Dermis blood vessel endothelial cell (primary cell): ENCODE data around the gene TMEM238L. TPM values are rescaled to one million over a fixed set of nuclear protein-coding genes. Genes with fewer than 3 reads are reported as not detected.
"Not testable (repeated sequence)": the region's sequence is repeated elsewhere in the genome, so short reads cannot be mapped to it uniquely, and the experiment has no call there.

Experiments
- DNase-seq: peaks from one replicate; pipeline ENCODE4 v3.0.0; 2010
- total RNA-seq: library from RNA; depleted of rRNA; stranded (reverse); fragments of >200 nt; gene quantifications from 2 replicates; pipeline ENCODE4 v1.2.3, GENCODE V29; 2014

Gene TMEM238L
- not detected in 2 replicates for total RNA-seq

GRCh38 chr17:10803830-10804475 is at the start of gene TMEM238L:
Gene TMEM238L, minus strand, starts transcription at chr17:10804099. Its CDS starts 136 bp downstream, at chr17:10803963.
- DNase-seq: no peak

GRCh38 chr17:10846636-10847035 is 42.7 kb upstream of the TMEM238L start:
- not testable (repeated sequence) for DNase-seq

GRCh38 chr17:10845388-10845751 is 41.5 kb upstream of the TMEM238L start:
- DNase-seq: no peak

- DNase-seq: peak; percentile 74
Measured at GRCh38 chr17:10844621-10845387, 40.9 kb upstream of the TMEM238L start.

GRCh38 chr17:10843811-10844210 is 39.9 kb upstream of the TMEM238L start:
- DNase-seq: no peak

GRCh38 chr17:10842658-10843057 is 38.8 kb upstream of the TMEM238L start:
- DNase-seq: no peak

GRCh38 chr17:10838682-10839081 is 34.8 kb upstream of the TMEM238L start:
- no peak for DNase-seq

GRCh38 chr17:10837921-10838320 is 34.0 kb upstream of the TMEM238L start, which contains the start of gene PIRT:
Gene PIRT, minus strand, starts transcription at chr17:10838087. Its CDS starts 12,442 bp downstream, at chr17:10825645.
- DNase-seq: no peak

GRCh38 chr17:10836966-10837590 is 33.2 kb upstream of the TMEM238L start:
- no peak for DNase-seq

- DNase-seq: no peak
Measured at GRCh38 chr17:10836145-10836544, 32.2 kb upstream of the TMEM238L start.

- DNase-seq: no peak
Measured at GRCh38 chr17:10831696-10832095, 27.8 kb upstream of the TMEM238L start.

GRCh38 chr17:10827898-10828552 is 24.1 kb upstream of the TMEM238L start:
- DNase-seq: no peak

GRCh38 chr17:10824874-10825273 is 21.0 kb upstream of the TMEM238L start:
- DNase-seq: no peak

- no peak for DNase-seq
Measured at GRCh38 chr17:10821770-10822169, 17.9 kb upstream of the TMEM238L start.

GRCh38 chr17:10821054-10821453 is 17.2 kb upstream of the TMEM238L start:
- DNase-seq: no peak

GRCh38 chr17:10815319-10815718 is 11.4 kb upstream of the TMEM238L start:
- DNase-seq: no peak

- DNase-seq: no peak
Measured at GRCh38 chr17:10814075-10814474, 10.2 kb upstream of the TMEM238L start.

- no peak for DNase-seq
Measured at GRCh38 chr17:10812674-10813073, 8.8 kb upstream of the TMEM238L start.

GRCh38 chr17:10809605-10810004 is 5.7 kb upstream of the TMEM238L start:
- no peak for DNase-seq

- DNase-seq: no peak
Measured at GRCh38 chr17:10807704-10808128, 3.8 kb upstream of the TMEM238L start.

GRCh38 chr17:10806545-10807262 is 2.8 kb upstream of the TMEM238L start:
- DNase-seq: no peak

GRCh38 chr17:10805911-10806310 is 2.0 kb upstream of the TMEM238L start:
- no peak for DNase-seq
